NCI-H446 (cell line): ENCODE results near the gene DGKI.

Source experiments
- DNase-seq, 2 experiments: peaks; one replicate each; lab custom pipeline; 2025; lab: John Stamatoyannopoulos, UW

DGKI gene

GRCh38 chr7:137538361-137538762, 308.4 kb downstream of the DGKI start:
- no peak for DNase-seq

- DNase-seq = no peak
Observed at GRCh38 chr7:137535579-137535978, 311.2 kb downstream of the DGKI start.

GRCh38 chr7:137531671-137532070, 315.1 kb downstream of the DGKI start:
- DNase-seq = no peak

- no peak for DNase-seq
Observed at GRCh38 chr7:137527634-137528033, 319.1 kb downstream of the DGKI start.

GRCh38 chr7:137523171-137523570, 323.6 kb downstream of the DGKI start:
- no peak for DNase-seq

- no peak for DNase-seq
Observed at GRCh38 chr7:137521451-137521850, 325.3 kb downstream of the DGKI start.

GRCh38 chr7:137519947-137520346, 326.8 kb downstream of the DGKI start:
- no peak for DNase-seq

GRCh38 chr7:137519181-137519691, 327.5 kb downstream of the DGKI start:
- DNase-seq = no peak

GRCh38 chr7:137513091-137513490, 333.7 kb downstream of the DGKI start:
- DNase-seq = no peak

GRCh38 chr7:137507096-137507495, 339.7 kb downstream of the DGKI start:
- no peak for DNase-seq

- DNase-seq = no peak
Observed at GRCh38 chr7:137506031-137506430, 340.7 kb downstream of the DGKI start.

GRCh38 chr7:137501562-137501961, 345.2 kb downstream of the DGKI start:
- no peak for DNase-seq

- no peak for DNase-seq
Observed at GRCh38 chr7:137492889-137493288, 353.9 kb downstream of the DGKI start.

- no peak for DNase-seq
Observed at GRCh38 chr7:137489880-137490279, 356.9 kb downstream of the DGKI start.

- no peak for DNase-seq
Observed at GRCh38 chr7:137488038-137488437, 358.7 kb downstream of the DGKI start.

- no peak for DNase-seq
Observed at GRCh38 chr7:137485818-137486217, 361.0 kb downstream of the DGKI start.

- DNase-seq = no peak
Observed at GRCh38 chr7:137484326-137484725, 362.4 kb downstream of the DGKI start.

- DNase-seq = no peak
Observed at GRCh38 chr7:137482466-137482865, 364.3 kb downstream of the DGKI start.

- DNase-seq = peak in 1 of 2 experiments; percentile 61
Observed at GRCh38 chr7:137480824-137481365, 365.9 kb downstream of the DGKI start.

- no peak for DNase-seq
Observed at GRCh38 chr7:137480401-137480800, 366.4 kb downstream of the DGKI start.

- no peak for DNase-seq
Observed at GRCh38 chr7:137476937-137477336, 369.8 kb downstream of the DGKI start.

- DNase-seq = peak; percentile 24 to 51
Observed at GRCh38 chr7:137475966-137476365, 370.8 kb downstream of the DGKI start.

- DNase-seq = no peak
Observed at GRCh38 chr7:137474540-137475026, 372.2 kb downstream of the DGKI start.

- no peak for DNase-seq
Observed at GRCh38 chr7:137471128-137471527, 375.6 kb downstream of the DGKI start.
